BJ (cell line): ENCODE measurements around the gene FBXO31. TPM values are rescaled to one million over a fixed set of nuclear protein-coding genes. Genes with fewer than 3 reads are reported as not detected.

ENCODE experiments used
- CTCF ChIA-PET: fragments of 350-600 bp; formaldehyde crosslinking; extraction: SDS; loops from one replicate; lab custom pipeline; 2021; ENCODE audit warnings: antibody characterized with exemption, inconsistent platforms; lab: Yijun Ruan, JAX
- POLR2A ChIA-PET: fragments of 300-600 bp; sonication (Branson Sonifier 250); formaldehyde crosslinking; extraction: SDS; loops from one replicate; lab custom pipeline; 2021; ENCODE audit warnings: antibody characterized with exemption; lab: Charles Lee
- DNase-seq: peaks from one replicate; pipeline ENCODE4 v3.0.0-alpha.2; 2011; ENCODE audit warnings: low read depth
- H3K27me3 ChIP-seq: 2 replicates; pipeline ENCODE4 v1.6.0; 2011; ENCODE audit warnings: low read length; ENCODE audit not compliant: control insufficient read depth, insufficient read depth
- H3K36me3 ChIP-seq: 2 replicates; pipeline ENCODE4 v1.5.1; 2011; ENCODE audit warnings: low read length; ENCODE audit not compliant: control insufficient read depth, insufficient read depth
- H3K4me3 ChIP-seq: 2 replicates; pipeline ENCODE4 v1.5.1; 2011; ENCODE audit warnings: low read depth, mild to moderate bottlenecking, control low read depth, low read length
- polyA plus RNA-seq: library from polyadenylated mRNA; depleted of rRNA; stranded (reverse); fragments of >200 nt; gene quantifications from 2 replicates; pipeline ENCODE4 v1.2.3, GENCODE V29; 2011
- TF ChIP-seq, protein P1 (sequence below): IDR thresholded peaks from 2 replicates; pipeline ENCODE4 v1.5.1; 2011; ENCODE audit warnings: low read depth, mild to moderate bottlenecking, control low read depth, inconsistent platforms, low read length, moderate library complexity; ENCODE audit not compliant: insufficient read depth

Gene FBXO31
- polyA plus RNA-seq, 1 experiment, result 24.8 TPM

- ChIA-PET CTCF (interaction anchor here (1.1 to 1.5 kb wide), 3 partner anchors 8 to 40 kb away, joined by 3 read pairs; no protein-coding TSS in a partner anchor), POLR2A (no interaction called here)
- TF ChIP-seq, protein P1, sequence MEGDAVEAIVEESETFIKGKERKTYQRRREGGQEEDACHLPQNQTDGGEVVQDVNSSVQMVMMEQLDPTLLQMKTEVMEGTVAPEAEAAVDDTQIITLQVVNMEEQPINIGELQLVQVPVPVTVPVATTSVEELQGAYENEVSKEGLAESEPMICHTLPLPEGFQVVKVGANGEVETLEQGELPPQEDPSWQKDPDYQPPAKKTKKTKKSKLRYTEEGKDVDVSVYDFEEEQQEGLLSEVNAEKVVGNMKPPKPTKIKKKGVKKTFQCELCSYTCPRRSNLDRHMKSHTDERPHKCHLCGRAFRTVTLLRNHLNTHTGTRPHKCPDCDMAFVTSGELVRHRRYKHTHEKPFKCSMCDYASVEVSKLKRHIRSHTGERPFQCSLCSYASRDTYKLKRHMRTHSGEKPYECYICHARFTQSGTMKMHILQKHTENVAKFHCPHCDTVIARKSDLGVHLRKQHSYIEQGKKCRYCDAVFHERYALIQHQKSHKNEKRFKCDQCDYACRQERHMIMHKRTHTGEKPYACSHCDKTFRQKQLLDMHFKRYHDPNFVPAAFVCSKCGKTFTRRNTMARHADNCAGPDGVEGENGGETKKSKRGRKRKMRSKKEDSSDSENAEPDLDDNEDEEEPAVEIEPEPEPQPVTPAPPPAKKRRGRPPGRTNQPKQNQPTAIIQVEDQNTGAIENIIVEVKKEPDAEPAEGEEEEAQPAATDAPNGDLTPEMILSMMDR, result no peak
- no peak overlapping the region for H3K4me3 ChIP-seq
- DNase-seq, result no peak
- no peaks in the 10 kb centered on the region for H3K27me3 ChIP-seq
- H3K36me3 ChIP-seq, result peaks cover 1% of the 10 kb centered on the region; the same call in 1 of the 2 replicates
Observed at GRCh38 chr16:87376660-87377059, 6.9 kb downstream of the FBXO31 start.

GRCh38 chr16:87375426-87376135 lies 8.0 kb downstream of the FBXO31 start:
- Histone ChIP-seq H3K36me3 (peaks cover 1% of the 10 kb centered on the region; the same call in 1 of the 2 replicates), H3K4me3 (no peak overlapping the region), H3K27me3 (no peaks in the 10 kb centered on the region)
- ChIA-PET POLR2A (no interaction called here), CTCF (interaction anchor here (1.2 to 1.5 kb wide), 2 partner anchors 8 to 12 kb away, joined by 3 to 4 read pairs; partner anchors contain the start of gene FBXO31)
- DNase-seq, result no peak
- TF ChIP-seq, protein P1, result no peak

DNA sequence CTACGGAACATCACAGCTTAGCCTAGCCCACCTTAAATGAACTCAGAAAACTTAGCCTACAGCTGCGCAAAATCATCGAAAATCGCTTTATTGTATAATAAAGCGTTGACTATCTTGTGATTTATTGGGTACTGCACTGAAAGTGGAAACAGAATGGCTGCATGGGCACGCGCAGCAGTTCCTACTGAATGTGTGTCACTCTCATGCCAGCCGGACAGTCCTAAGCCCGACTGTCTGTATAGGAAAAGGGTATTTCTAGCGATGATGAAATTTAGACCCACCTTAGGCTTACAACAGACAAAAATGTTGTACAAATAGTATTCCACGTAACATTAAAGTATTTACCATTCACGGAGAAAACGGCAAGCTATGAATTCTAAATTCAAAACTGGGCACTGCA lies 9.3 kb downstream of the FBXO31 start:
- DNase-seq, result no peak
- Histone ChIP-seq H3K4me3 (no peak overlapping the region), H3K27me3 (no peaks in the 10 kb centered on the region), H3K36me3 (peaks cover 1% of the 10 kb centered on the region; the same call in 1 of the 2 replicates)
- ChIA-PET POLR2A (no interaction called here), CTCF (interaction anchor here (0.9 kb wide), 1 partner anchor 10 kb away, joined by 3 read pairs; no protein-coding TSS in a partner anchor)
- TF ChIP-seq, protein P1, result no peak

- POLR2A ChIA-PET, result no interaction called here
- H3K27me3 ChIP-seq, result no peaks in the 10 kb centered on the region
- no peak overlapping the region for H3K4me3 ChIP-seq
- peaks cover 1% of the 10 kb centered on the region; the same call in 1 of the 2 replicates for H3K36me3 ChIP-seq
- CTCF ChIA-PET, result no interaction called here
- TF ChIP-seq, protein P1, result no peak
- no peak for DNase-seq
Observed at GRCh38 chr16:87372305-87372704, 11.3 kb downstream of the FBXO31 start.

- ChIA-PET CTCF (no interaction called here), POLR2A (no interaction called here)
- no peak for DNase-seq
- no peaks in the 10 kb centered on the region for H3K27me3 ChIP-seq
- peaks cover 1% of the 10 kb centered on the region; the same call in 1 of the 2 replicates for H3K36me3 ChIP-seq
- TF ChIP-seq, protein P1, result no peak
- H3K4me3 ChIP-seq, result no peak overlapping the region
Observed at GRCh38 chr16:87371261-87371866, 12.2 kb downstream of the FBXO31 start.
